Peyer's patch (tissue), 4 donors: Measurements from ENCODE around the gene TMTC4.

Experiments used
- CTCF ChIP-seq, 6 experiments: fragments of 450-650 bp in 4 of 6; fragments of 200-600 bp in 2 of 6; sonication (generic) in 1 of 6; IDR thresholded peaks; one replicate each; pipeline ENCODE4 v1.5.1; 2017 to 2019; ENCODE audit warnings: antibody characterized with exemption in 6 of 6, mild to moderate bottlenecking in 3 of 6, moderate library complexity in 1 of 6
- POLR2A ChIP-seq, 2 donors: fragments of 450-650 bp; IDR thresholded peaks; one replicate each; pipeline ENCODE4 v1.5.1; 2017; ENCODE audit warnings: antibody characterized with exemption in 2 of 2, mild to moderate bottlenecking in 2 of 2, moderate library complexity in 2 of 2

- TF ChIP-seq POLR2A (IDR thresholded peaks at IDR 0.05), result no peak
- no peak for TF ChIP-seq CTCF (IDR thresholded peaks at IDR 0.05)
These were observed 39.9 kb downstream of the TMTC4 start for GRCh38 chr13:100634696-100635095.
